NCI-H1092 (cell line): Measurements from ENCODE around the gene HASPIN.
"Not testable (repeated sequence)": the region's sequence is repeated elsewhere in the genome, so short reads cannot be mapped to it uniquely, and the experiment has no call there.

ENCODE experiments used
- DNase-seq: peaks from one replicate; lab custom pipeline; 2025; lab: John Stamatoyannopoulos, UW

Gene HASPIN

DNA sequence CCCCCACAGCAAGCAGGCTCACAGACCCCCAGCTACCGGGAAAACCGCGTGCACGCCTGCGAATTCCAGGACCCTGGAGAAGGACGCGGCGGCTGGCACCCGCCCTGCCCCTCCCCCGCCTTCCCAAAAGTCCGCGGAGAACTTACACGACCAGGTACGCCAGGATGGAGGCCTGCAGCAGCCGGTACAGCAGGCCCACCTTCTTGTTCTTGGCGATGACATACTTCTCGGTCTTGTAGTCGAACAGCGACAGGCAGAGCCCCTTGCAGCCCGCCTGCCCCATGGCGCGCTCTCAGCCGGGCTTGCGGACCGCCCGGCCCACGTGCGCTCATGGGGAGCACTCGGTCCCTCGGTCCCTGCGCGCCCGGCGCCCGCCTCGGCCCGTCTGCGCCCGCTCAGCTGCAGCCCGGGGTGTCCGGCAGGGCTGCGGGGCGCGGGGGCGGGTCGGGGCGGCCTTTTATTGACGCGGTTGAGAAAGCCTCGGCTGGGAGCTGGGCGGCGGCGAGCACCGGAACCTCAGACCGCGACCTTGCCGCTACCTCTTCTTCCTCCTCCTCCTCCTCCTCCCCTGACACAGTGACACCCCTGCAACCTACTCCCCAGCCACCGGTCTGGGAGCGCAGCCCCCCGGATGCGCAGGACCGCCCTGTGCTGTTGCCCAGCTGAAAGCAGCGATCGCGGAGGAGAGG, 27.8 kb upstream of the HASPIN start, which contains the start of gene P2RX5:
TSS of gene P2RX5 (minus strand) at position 433 of the 689 bp plus-strand sequence. CDS start at position 283, 150 bp downstream.
- no peak for DNase-seq

DNA sequence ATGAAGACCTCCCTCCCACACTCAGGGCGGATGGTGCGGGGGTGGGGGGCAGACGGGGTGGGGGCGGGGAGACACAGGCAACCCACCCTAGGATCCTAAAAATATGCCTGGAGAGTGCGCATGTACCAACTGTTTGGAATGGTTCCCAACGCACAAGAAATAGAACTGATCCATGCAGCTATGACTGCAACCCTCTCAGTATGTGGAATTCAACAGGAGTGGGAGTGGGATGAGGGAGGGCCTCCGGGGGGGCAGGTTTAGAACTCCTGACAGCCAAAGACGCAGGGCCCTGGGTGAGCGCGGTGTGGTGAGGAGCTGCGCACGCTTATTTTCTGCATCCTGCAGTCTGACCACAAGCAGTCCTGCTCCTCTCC, 26.6 kb upstream of the HASPIN start:
- DNase-seq: no peak

DNA sequence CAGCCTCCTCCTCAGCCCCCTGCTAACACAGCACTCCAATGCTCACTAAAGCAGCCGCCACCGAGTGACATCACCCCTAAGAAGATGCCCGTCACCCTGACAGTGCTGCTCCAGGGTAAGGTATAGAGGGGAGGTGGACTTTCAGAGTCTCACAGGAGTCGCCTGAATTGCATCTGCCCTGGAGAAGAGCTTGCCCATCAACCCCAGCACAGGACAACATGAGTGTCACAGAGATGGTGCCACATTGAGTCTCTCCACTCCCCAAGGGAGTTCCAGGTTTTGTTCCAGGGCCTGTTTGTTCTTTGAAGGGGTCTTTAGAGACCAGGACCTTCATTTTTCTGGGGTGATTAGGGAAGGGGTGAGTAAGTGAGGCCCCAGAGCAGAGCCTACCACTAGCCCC, 25.6 kb upstream of the HASPIN start:
- DNase-seq: no peak

DNA sequence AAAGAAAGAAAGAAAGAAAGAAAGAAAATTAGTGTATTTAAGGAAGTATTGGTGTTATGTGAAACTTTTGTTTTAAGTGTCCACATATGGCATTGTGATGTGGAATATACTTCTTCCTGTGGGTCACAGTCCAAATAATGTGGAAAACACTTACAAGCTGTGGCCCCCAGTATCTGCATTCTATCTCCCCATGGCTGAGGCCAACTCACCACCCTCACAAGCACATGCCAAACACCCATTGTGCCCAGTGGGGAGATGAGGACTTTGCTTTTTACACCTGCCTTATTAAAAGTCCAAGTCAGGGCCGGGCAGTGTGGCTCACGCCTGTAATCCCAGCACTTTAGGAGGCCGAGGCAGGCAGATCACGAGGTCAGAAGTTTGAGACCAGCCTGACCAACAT, 23.8 kb upstream of the HASPIN start:
- no peak for DNase-seq

DNA sequence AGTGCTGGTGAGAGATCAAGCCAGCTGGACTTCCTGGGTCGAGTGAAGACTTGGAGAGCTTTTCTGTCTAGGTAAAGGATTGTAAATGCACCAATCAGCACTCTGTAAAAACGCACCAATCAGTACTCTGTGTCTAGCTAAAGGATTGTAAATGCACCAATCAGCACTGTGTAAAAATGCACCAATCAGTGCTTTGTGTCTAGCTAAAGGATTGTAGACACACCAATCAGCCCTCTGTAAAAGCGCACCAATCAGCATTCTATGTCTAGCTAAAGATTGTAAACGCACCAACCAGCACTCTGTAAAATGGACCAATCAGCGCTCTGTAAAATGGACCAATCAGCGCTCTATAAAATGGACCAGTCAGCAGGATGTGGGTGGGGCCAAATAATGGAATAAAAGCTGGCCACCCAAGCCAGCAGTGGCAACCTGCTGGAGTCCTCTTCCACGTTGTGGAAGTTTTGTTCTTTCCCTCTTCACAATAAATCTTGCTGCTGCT, 21.6 kb upstream of the HASPIN start:
- DNase-seq: not testable (repeated sequence)

DNA sequence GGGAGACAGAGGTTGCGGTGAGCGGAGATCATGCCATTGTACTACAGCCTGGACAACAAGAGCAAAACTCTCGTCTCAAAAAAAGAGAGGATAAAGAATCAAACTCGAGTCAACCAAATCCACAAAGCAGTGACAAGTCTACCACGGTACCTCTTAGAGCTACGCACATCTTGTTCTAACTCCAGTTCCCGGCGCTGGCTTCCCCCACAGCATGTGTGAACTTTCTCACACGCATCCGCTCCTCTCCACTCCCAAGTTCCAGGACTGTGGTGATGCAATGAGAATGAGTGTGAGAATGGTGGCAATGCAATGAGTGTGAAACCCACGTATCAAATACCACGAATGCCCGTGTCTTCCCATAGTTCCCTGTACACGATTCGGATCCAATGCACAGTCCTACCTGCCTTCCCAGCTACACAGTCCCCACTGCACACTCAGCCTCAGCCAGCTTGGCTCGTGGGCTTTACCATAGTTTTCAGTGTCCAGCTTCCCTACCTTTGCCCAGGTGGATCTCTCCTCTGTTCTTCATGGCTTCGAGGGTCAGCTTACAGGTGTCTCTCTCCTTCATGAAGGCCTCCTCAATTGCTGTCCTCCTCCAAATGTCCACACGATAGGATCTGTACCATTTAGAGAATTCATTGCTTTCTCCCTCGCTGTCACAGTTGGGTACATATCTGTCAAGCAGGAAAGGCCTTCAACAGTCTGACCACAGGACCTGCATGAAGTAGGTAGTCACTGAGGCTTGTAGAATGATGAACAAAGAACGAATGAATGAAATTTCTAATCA, 18.6 kb upstream of the HASPIN start:
- no peak for DNase-seq

DNA sequence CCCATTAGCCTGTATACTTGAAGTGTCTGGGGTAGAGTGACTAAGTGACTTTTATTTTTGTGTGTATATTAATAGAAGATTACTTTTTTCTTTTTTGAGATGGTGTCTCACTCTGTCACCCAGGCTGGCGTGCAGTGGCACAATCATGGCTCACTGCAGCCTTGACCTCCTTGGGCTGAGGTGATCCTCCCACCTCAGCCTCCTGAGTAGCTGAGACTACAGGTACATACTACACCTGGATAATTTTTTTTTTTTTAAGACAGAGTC, 18.1 kb upstream of the HASPIN start:
- not testable (repeated sequence) for DNase-seq

DNA sequence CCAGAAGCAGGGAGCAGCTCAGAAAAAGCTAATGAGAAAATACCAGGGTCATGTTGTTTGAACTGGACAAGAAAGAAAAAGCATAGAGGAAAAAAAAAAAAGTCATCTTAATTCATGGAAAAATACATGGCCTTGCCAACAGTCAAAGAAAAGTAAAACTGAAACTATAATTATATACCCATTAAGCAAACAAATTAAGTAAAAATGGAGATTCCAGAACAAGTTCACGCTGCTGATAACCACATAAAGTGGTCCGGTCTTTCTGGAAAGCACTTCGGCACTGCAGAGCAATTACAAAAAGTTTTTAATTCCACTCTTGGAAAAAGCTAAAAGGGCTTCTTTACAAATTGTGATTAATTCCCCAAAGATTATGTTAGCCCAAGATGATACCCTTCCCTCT, 15.3 kb upstream of the HASPIN start:
- DNase-seq: no peak

DNA sequence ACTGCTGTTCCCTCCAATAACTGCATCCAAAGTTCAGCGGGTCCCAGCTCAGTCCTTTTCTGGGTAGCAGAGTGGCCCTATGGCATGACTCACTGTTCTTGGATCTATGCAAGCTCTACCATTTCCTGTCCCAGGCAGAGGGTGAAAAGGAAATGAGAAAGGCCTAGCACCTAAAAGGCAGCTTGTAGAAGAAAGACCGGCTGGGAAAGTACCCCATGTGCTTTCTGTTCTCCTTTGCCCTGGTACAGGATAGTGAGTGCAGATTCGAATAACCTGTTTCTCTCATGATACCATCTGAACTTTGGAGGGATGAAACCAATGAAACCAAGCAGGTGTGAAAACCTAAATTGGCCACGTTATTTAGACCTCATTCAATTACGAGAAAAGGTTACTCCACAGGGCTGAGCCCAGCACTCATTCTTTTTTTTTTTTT, 12.7 kb upstream of the HASPIN start:
- no peak for DNase-seq

DNA sequence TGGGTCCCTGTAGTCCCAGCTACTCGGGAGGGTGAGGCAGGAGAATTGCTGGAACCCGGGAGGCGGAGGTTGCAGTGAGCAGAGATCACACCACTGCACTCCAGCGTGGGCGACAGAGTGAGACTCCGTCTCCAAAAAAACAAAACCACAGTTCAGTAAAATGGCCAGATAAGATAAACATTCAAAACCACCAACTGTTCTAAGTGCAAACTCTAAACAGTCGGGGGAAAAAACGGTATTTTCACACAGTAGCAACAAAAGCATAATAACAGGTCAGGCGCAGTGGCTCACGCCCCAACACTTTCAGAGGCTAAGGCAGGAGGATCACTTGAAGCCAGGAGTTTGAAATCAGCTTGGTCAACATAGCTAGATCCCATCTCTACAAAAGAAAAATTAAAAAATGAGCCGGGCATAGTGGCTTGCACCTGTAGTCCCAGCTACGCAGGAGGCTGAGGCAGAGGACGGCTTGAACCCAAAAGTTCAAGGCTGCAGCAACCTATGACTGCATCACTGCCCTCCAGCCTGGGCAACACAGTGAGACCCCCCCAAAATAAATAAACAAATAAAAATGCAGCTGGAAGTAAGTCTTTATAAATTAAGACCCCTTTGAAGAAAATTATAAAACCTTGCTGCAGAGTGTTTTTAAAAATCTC, 10.8 kb upstream of the HASPIN start:
- no peak for DNase-seq

DNA sequence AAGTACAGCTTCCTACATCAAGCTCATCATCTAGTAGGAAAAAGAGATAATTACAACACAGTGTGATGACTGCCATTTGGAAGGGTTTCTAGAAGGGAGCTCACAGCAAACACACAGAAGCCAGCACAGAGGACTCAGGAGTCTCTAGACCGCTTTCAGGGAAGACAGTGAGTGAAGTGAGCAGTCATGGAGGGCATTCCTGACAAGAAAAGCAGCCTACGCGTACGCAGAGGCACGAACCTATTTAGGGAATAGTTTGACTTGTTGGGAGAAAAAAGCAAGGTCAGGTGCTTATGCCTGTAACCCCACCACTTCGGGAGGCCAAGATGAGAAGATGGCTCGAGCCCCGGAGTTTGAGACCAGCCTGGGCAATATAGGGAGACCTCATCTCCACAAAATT, 8.4 kb upstream of the HASPIN start:
- no peak for DNase-seq

DNA sequence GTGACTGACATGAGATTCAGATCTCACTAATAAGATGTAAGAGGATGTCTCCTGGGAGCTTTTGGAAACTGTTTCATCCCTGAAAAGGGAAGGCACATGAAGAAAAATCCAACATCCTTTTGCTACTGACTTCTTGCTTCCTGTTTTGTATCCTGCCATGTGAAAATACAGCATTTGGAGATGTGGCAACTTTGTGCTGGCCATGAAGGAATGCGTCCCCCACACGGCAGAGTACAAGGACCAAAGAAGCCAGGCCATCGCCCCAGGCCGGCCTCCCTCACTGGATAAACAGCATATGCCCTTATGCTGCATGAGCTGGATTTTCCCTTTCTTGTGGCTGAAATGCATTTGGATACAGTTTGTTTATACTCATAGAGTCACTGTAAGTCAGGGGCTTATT, 5.5 kb upstream of the HASPIN start:
- DNase-seq: no peak

DNA sequence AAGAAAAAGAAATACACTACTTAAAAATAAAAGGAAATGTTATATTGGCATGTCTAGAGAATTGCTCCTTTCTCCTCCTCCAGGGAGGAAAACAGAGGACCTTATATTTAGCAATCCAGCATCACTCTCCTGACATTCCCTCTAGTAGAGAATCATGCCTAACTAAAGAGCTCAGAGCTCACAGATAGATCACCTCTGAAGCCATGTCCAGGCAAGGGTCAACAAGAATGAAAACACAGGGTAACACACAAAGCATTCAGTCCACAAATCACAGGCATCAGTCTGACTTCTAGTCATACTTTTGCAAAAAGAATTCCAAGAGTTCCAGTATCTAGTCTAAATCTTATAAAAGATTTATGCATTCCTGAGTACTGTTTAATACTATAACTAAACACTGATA, 4.4 kb upstream of the HASPIN start:
- no peak for DNase-seq

DNA sequence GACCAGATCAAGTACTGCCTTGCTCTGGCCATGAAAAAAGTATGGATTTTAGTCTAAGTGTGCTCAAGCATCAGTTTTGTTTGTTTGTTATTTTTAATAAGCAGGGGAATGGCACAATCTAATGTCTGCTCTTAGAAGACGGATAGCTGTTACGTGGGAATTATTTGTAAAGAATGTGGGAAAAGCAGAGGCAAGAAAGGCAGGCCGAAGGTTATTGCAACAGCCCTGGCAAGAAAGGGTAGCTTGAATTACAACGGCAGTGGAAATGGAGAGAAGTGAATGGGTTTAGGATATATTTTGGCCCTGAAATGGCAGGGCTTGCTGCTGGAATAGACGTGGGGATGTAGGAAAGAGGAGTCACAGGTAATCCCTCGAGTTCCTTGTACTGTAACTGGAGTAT, 987 bp upstream of the HASPIN start:
- DNase-seq: no peak

DNA sequence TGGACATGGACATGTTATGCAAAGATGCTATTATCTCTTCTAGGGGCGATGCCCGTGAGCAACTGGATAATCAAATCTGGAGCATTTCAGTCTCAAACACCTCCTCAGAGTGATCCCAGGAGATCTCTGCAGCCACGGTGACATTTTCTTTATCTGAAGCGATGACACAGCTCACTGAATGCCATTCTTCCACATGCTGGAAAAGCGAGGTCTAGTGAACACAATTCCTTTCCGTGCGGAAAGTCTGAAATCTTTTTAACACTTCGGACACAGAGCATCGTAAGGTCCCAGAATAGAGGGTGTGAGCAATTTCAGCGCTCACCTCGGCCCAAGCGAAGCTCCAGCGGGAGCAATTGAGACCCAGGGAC, 531 bp upstream of the HASPIN start:
- no peak for DNase-seq

DNA sequence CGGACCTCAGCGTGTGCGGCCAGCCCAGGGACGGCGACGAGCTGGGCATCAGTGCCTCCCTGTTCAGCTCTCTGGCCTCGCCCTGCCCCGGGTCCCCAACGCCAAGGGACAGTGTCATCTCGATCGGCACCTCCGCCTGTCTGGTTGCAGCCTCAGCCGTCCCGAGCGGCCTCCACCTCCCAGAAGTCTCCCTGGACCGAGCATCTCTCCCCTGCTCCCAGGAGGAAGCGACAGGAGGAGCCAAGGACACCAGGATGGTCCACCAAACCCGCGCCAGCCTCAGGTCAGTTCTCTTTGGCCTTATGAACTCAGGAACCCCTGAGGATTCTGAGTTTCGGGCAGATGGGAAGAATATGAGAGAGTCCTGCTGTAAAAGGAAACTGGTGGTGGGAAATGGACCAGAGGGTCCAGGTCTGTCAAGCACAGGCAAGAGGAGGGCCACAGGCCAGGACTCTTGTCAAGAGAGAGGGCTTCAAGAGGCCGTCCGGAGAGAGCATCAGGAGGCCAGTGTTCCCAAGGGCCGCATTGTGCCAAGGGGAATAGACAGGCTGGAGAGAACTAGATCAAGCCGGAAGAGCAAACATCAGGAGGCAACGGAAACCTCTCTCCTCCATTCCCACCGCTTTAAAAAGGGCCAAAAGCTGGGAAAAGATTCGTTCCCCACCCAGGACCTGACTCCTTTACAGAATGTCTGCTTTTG, 825 bp downstream of the HASPIN start:
- no peak for DNase-seq

DNA sequence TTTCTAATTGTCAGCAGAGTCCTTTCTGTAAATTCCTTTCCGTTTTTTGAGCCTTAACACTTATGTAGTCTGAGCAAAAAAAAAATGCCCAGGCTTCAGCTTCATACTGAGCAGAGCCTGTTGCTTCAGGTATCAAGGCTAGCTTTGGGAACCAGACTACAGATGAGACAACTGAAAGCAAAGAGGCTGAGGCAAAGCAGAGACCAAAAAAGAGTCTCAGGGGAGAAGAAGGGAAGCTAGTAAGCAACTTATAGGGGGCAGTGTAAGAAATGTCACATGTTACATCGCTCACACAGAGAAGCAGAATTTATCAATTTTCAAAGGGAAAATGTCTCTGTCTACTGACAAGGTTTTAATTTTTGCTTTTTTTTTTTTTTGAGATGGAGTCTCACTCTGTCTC, 3.3 kb downstream of the HASPIN start:
- DNase-seq: no peak

DNA sequence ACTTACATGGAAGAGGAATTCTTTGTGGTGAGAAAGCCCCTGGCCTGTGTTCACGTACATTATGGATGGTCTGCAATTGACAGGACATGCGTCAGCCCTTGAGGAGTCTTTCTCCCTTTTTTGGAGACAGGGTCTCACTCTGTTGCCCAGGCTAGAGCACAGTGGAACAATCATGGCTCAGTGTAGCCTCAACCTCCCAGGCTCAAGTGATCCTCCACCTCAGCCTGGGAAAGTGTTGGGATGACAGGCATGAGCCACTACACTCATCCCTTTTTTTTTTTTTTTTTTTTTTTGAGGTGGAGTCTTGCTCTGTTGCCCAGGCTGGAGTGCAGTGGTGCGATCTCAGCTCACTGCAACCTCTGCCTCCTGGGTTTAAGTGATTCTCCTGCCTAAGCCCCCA, 4.4 kb downstream of the HASPIN start:
- DNase-seq: not testable (repeated sequence)

DNA sequence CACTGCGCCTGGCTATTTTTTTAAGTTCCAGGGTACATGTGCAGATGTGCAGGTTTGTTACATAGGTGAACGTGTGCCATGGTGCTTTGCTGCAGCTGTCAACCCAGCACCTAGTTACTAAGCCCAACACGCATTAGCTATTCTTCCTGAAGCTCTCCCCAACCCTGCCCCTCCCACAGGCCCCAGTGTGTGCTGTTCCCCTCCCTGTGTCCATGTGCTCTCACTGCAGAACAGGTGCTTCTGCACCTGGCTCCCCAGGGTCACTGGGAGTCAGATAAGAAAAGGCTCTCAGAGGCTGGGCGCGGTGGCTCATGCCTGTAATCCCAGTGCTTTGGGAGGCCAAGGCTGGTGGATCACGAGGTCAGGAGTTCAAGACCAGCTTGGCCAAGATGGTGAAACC, 6.2 kb downstream of the HASPIN start:
- no peak for DNase-seq

DNA sequence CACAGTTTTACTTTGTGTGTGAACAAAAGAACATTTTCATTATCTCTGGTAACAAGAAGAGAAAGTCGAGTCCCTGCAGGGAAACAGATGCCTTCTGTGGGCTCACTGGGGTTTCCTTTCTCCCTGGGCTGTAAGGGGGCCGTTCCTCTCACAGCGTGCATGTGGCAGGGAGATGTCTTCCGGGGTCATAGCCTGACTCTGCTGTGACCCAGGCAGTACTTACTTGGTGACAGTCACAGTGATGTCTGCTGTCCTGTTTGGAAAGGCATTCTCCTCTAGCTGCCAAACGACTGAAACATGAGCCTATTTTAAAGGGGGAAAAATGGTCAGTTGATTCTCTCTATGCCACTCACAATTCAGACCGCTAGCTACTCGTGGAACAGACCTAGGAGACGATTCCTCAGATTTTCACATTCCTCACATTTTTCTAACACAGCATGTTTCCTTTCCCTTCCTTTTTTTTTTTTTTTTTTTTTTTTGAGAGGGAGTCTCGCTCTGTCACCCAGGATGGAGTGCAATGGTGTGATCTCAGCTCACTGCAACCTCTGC, 7.3 kb downstream of the HASPIN start:
- no peak for DNase-seq

DNA sequence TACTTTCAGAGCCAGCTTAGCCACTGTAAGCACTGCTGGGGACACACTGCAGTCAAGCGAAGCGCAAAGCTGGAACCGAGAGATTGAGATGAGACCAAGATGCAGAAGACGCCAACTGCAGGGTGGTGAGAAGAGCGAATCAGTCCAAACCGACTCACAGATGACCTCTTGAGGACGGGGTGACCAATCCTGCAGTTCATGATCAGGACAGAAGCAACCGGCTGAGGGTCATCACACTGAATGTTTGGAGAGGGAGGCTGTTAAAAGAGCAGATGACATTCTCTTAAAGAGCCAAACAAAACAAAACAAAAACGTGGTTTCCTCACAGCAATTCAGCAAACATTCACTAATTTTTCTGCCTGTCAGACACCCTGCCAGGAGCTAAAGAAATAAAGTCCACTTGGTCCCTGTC, 8.5 kb downstream of the HASPIN start:
- DNase-seq: no peak

DNA sequence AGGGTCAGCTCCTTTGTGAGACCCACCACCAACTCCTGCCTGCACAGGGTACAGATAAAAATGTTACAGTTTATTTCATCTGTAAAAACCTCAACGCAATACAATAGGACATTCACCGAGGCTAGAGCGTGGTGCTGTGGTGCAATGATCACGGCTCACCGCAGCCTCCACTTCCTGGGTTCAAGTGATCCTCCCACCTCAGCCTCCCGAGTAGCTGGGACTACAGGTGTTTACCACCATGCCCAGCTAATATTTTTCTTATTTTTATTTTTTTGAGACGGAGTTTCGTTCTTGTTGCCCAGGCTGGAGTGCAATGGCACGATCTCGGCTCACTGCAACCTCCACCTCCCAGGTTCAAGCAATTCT, 11.2 kb downstream of the HASPIN start:
- DNase-seq: not testable (repeated sequence)
